Measurements from ENCODE around the gene FECH.

GRCh38 chr18:57498682-57499256, 87.7 kb downstream of the FECH start:
- no peak for TF ChIP-seq CTCF (IDR thresholded peaks at IDR 0.05)
- TF ChIP-seq EZH2 (IDR thresholded peaks at IDR 0.05; ENCODE audit: borderline replicate concordance, insufficient read depth, low read depth, low read length, poor library complexity, severe bottlenecking), result no peak

Measured in B cell (primary cell).